K562 (cell line): ENCODE data around the gene RREB1. TPM values are rescaled to one million over a fixed set of nuclear protein-coding genes. Genes with fewer than 3 reads are reported as not detected.

Experiments
- CHD7 ChIP-seq: fragments of 200-600 bp; sonication (generic); IDR thresholded peaks from one replicate; pipeline ENCODE4 v1.6.1; 2012; ENCODE audit warnings: mild to moderate bottlenecking, low read depth, low read length, inconsistent platforms
- RCOR1 ChIP-seq, 2 experiments: IDR thresholded peaks; 2 replicates each; pipeline ENCODE4 v1.6.1; 2012; ENCODE audit warnings: low read depth in 2 of 2, low read length in 2 of 2, borderline replicate concordance in 1 of 2, improper control_type of control experiment in 1 of 2
- ZNF512 ChIP-seq: IDR thresholded peaks from 2 replicates; pipeline ENCODE4 v1.6.1; 2016; ENCODE audit warnings: missing genetic modification characterization, missing compliant biosample characterization
- polyA plus RNA-seq, 8 experiments: library from polyadenylated mRNA; depleted of rRNA in 4 of 8; stranded (reverse) in 5 of 8; unstranded in 3 of 8; fragments of >200 nt; fragmentation: Nextera tagmentation in 2 of 8; fragmentation: Illumina TruSeq in 1 of 8; extraction: Ambion mirVana in 2 of 8; extraction: Trizol in 1 of 8; gene quantifications; 2 replicates each; pipeline versions ENCODE4 v1.2.1 to v1.2.3, GENCODE V29; 2011 to 2014; ENCODE audit warnings: inconsistent platforms in 1 of 8, missing spikeins in 1 of 8
- total RNA-seq, 7 experiments: library from RNA; depleted of rRNA in 6 of 7; stranded (reverse); fragments of >200 nt in 6 of 7; fragmentation: Illumina TruSeq in 2 of 7; extraction: Trizol in 2 of 7; gene quantifications; 2 replicates each; pipeline versions ENCODE4 v1.2.1 to v1.2.3, GENCODE V29; 2011 to 2021; ENCODE audit warnings: low replicate concordance in 1 of 7

RREB1 gene
- total and polyA plus RNA-seq, 9 of the 15 experiments (the other 6 are each of a cell fraction or from before 2014, with no cell fraction given) = 3.3 to 64.2 (median 19.3) TPM

GRCh38 chr6:7241709-7242645, 134.2 kb downstream of the RREB1 start (continued):
- TF ChIP-seq CHD7 = no peak
- TF ChIP-seq ZNF512 (tag) = no peak
- 0 out of 4 replicates have a peak, but pooled peaks of 1 of the 2 experiments have one; percentile 22 for TF ChIP-seq RCOR1 (IDR thresholded peaks at IDR 0.05; ENCODE audit: borderline replicate concordance in 1 of 2, low read depth in 2 of 2, low read length in 2 of 2)
- TF ChIP-seq, all 486 proteins: peak for 3
